T-helper 1 cell treated with Interleukin-12 subunit alpha and Interleukin-12 subunit beta and Interleukin-4 antibody, amounts not matched to agents 30 ng/mL and 1 ng/mL, for 36 hours (primary cell): ENCODE data around the gene RPS17. TPM values are rescaled to one million over a fixed set of nuclear protein-coding genes. Genes with fewer than 3 reads are reported as not detected.

Experiments
- intact Hi-C: fragments of 100-400 bp; cut with micrococcal nuclease; formaldehyde crosslinking; loops from one replicate; pipeline ENCODE4 v1.15.1; 2024
- total RNA-seq: library from RNA; stranded (reverse); gene quantifications from 2 replicates; pipeline ENCODE4 v1.2.3, GENCODE V29; 2022

Gene RPS17
- total RNA-seq: 1,659 and 1,668 TPM in 2 replicates

DNA sequence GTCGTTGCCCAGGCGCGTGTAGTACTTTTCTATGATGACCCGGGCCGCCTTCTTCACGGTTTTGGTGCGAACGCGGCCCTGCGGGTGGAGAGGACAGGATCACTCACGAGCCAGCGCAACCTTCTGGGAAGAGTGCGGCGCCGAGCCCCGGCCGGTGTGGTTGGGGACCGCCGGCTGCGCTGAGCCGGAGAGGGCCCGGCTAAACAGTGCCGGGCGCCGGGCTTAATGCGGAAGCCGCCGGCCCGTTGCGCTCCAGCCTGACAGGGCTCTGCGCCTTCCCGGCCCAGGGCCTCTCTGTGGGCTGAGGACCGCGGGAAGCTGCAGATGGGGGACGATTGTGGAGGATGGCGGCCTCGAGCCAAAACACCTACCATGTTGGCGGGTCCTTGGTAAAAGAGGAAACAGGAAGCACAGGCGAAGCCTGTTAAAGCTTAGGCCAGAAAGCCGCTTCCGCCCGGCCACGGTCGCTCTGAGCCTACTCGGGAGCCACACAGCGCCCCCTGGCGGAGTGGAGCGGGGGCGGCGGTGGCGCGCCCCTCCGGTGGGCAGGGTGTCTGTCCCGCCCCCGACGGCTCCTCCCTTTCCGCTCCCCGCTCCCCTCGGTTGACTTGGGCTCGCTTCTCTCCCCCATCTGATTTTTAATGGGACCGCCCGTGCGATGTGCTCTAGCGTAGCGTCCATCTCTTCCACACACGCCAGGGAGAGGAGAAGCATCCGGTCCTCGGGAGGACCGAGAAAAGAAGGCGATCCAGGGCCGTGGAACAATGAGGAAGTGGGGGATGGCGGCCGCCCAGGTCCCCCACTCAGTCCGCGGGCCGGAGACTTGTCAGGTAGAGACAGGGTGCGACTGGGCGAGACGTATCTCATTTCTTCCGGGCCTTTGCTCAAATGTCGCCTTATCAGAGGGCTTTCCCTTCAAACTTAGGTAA lies at the start of gene RPS17:
Gene RPS17, minus strand, starts transcription at position 403 of the 929 bp plus-strand sequence. Its CDS starts 29 bp downstream, at position 374.
- intact Hi-C loops: loop anchor here (1.0 to 10.0 kb wide), 10 partner anchors 140 to 664 kb away; partner anchors contain the start of genes AP3B2, BTBD1, C15orf40 and EFL1

DNA sequence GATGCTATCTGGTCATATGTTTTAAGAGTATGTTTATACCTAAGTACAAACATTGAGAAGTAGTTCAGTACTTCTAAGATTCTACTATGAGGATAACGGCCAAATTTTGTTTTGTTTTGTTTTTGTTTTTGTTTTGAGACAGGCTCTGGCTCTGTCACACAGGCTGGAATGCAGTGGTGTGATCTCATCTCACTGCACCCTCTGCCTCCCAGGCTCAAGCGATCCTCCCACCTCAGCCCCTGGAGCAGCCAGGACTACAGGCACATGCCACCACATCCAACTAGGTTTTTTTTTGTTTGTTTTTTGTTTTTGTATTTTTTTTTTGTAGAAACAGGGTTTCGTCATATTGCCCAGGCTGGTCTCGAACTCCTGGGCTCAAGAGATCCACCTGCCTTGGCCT lies 47.5 kb upstream of the RPS17 start:
- intact Hi-C loops: no loop called here

DNA sequence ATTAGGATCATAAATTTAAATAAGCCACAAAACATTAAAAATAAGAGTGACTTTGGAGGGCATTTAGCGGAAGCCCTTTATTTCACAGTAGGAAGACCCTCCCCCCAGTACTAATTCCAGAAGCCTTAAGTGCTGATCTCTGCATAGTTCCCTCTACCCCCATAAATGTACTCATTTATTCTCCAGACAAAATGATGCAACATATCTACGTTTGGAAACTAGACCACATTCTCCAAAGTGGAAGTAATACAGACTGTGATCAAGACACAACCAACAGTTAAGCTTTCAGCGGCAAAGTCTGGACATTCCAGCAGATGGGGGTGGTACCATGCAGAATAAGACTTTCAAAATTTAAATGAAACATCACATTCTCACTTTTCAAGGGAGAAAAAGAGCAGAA lies 44.8 kb upstream of the RPS17 start:
- intact Hi-C loops: no loop called here

DNA sequence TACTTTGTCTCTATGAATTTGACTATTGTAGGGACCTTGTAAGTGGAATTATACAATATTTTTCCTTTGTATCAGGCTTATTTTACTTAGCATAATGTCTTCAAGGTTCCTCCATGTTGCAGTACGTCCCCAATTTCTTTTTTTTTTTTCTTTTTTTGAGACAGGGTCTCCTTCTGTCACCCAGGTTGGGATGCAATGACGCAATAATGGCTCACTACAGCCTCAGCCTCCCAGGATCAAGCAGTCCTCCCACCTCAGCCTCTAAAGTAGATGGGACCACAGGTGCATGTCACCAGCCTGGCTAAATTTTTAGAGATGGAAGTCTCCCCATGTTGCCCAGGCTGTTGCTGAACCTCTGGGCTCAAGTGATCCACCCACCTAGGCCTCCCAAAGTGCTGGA lies 40.5 kb upstream of the RPS17 start:
- intact Hi-C loops: no loop called here

DNA sequence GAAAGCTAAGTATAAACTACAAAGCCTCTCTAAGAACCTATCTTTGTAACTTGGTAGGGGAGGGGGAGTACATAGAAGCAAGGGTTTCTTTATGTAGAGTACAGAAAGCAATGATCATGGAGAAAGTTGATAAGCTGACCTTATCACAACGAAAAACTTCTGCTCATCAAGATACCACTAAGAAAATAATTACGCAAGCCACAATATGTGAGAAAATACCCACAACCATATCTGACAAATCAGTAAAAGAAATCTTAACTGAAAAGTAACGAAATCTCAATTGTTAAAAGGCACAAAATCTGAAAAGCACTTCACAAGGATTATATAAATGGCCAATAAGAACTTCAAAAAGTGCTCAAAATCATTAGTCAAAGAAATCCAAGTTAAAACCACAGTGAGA lies 35.1 kb upstream of the RPS17 start:
- intact Hi-C loops: no loop called here

DNA sequence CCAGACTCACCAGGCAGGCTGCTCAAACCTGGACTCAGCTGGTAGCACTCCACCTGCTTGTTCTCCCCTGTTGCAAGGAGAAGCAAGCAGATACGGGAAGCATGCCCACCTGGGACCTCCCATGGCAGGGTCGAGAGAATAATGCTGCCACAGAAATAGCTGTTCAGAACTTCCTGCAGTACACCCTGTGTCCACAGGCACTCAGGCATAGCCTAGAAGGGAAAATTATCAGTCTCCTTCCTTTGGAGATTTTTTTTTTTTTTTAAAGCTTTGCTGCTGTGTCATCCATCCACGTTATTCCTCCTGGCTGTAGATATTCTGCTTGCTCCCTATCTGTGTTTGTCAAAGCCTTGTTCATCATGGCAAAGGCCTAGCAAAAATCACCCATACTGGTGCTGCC lies 32.7 kb upstream of the RPS17 start:
- intact Hi-C loops: no loop called here

DNA sequence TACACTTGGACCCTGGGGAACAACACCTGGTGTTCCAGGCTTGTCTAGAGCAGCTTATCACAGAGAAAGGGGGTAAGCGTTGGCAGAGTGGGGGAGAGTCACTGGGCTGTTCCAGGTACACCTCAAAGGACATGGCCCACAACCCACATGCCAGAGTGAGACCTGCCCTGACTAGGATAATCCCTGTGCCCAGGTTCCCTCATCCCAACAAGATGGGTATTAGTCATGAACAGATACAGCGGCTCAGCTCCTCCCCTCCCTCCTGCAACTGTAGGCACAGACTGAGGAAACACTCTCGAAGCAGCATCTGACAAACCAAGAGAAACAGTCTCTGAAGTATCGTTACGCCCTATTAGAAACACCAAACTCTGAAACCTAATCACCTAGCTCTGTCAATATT lies 32.1 kb upstream of the RPS17 start:
- intact Hi-C loops: no loop called here

DNA sequence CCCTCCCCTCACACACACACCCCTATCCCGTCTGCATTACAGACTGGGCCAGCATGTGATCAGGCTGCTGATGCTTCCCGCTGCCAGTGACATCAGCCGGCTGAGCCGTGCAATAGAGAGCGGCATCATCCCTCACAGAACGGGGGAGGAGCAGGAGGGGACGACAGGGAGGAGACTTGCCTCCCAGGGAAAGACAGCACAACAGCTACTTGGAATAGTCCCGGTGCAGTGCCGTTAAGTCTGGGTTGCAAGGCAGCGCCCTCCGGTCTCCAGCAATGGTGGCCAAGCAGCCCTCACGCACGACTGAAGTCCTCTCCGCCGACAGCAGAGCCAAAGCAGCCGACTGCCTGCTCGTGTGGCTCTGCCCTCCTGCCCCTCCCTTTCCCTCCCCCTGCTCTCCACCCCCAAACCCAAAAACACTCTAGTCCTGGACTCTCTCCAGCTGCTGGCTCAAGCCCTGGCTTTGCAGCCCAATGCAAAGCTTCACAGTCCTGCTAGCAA lies 31.5 kb upstream of the RPS17 start:
- intact Hi-C loops: no loop called here

DNA sequence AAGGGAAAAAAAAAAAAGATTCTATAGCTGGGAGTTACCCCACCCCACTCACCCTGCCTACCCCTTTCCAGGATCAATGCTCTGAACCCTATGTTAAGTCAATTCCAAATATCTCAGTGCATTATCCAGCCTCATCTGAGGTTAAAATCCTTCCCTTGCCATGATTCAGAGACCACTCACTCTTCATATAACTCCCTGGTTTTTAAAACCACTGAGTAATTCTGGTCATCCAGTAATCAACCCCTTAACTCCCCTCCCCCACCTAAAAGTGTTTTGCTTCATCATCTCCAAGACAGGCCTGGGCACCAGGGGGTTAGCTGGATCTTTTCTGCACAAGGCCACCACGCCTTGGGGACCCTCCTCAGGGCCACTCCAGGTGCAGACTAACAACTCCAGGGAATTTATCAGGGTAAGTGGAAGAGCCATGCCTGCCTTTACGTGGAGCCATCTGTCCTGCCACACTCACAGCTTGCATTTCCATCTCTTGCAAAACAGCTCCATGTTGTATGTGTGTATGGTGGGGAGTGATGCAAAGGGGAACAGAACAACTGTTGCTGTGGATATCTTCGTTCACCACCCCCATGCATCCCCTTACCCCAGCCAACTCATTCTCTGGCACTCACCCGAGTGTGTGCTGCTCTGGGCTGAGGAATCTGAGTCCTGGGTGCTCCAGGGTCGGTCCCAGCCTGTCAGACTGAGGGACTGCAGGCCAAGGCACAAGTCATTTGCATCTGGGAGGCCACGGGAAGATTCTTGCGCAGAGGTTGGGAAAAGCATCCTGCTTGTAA lies 30.7 kb upstream of the RPS17 start:
- intact Hi-C loops: no loop called here

DNA sequence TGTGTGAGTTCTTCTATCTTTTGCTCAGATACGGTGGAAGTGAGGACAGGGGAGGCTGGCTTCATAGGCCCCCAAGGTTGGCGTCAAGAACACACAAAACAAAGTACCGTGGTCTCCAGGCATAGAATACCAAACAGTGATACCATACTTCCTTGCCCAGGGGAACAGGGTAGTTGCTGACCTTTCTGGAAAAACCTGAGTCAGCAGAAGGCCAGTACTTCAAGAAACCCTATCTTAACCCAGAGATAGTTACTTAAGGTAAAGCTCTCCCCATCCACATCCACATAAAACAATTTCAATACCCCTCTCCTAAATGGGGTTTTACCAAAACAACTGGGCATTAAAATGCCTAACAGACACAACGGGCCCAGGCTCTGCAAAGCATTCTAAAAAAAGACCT lies 29.6 kb upstream of the RPS17 start:
- intact Hi-C loops: no loop called here

DNA sequence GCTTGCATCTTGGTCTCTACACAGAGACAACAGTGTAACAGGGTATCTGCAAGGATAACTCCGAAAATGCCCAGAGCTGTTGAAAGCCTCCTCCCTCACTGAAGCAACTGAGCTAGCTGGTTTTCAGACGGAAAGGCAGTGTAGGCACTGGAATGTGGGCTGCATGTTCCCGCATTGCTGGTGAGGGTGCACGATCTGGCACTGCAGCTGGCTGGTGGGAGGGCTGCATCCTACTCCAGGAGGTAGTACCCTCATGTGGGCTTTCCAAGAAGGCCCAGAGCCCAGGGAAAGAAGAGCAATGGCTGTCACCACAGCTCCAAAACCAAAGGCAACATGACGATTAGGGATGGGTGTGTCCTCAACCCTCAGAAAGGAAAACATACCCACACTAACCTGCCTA lies 28.7 kb upstream of the RPS17 start:
- intact Hi-C loops: no loop called here

DNA sequence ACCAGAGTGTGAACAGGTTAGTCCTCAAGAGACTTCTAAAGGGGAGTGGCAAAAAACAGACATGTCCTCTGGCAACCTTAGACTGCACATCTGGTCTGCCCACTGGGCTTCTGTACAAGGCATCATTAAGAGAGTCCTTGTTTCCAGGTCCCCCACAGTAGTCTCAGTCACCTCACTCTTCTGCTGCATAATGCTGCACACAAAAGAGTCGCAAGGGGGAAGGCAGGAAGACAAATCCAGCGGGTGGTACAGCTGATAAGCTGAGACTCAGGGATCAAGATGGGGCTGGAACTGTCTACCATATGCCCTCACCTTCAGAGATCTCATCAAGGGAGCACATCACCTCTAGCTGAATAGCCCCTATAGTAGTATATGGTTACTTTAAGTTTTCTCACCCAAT lies 27.4 kb upstream of the RPS17 start:
- intact Hi-C loops: no loop called here

DNA sequence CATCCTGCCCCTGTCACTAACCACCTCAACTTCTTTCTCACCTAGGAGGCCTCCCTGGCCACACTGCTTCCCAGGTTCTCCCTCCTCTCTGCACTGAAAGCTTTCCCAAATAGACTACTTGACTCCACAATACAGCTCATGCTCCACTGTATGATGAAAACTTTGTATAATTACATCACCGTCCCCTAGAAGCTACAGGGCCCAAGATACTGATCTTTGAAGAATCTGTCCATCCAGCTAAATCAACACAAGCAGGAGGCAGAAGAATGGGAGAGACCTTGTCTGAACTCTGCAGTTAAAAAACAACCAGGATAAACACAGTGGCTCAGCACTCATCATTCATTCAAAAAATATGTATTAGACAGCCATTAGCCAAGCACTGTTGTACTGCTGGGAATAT lies 26.4 kb upstream of the RPS17 start:
- intact Hi-C loops: no loop called here

DNA sequence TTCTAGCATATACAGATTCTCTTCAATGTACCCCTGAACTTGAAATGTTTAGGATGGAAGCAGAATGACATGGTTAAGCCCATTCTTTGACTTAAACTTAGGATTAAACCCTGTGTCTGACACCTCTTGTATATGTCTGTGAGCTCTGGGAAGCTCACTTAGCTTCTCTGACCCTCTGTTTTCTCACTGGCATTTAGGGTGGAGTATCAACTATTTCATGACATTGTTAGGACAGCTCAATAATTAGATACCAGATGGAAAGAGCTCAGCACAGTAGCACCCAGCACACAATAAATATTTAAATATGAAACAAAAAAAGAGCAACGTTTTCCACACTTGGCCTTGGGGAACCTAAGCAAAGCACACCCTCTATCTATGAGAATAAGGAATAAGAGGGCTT lies 18.2 kb upstream of the RPS17 start:
- intact Hi-C loops: no loop called here

DNA sequence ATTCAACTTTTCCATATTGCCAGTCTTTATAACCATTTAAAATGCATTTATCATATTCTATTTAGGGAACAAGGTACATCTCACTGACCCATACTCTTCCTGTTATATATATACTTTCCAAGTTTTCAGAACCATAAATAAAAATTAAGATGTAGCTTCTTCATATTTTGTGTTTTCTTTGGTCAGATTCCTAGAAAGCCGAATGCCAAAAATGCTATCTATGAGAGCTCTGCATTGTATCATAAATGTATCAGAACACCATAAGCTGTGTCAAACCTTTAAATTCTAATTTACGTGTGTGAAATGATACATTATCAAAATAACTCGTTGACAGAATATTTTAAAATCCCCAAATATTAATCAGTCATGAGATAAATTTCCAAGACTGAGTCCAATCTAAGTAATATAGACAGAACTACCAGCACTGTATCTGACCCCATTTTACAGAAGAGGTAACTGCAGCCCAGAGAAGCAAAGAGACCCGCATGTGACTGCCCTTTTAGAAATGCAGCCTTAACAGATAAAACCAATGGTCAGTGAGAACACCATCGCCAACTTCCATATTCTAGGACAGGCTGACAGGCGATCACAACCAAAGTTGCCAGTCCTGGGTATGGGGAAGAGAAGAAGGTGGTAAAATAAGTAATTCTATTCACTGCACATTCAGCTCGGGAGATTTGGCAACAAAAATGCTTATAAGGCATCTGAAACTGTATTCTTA lies 16.2 kb upstream of the RPS17 start:
- intact Hi-C loops: no loop called here

DNA sequence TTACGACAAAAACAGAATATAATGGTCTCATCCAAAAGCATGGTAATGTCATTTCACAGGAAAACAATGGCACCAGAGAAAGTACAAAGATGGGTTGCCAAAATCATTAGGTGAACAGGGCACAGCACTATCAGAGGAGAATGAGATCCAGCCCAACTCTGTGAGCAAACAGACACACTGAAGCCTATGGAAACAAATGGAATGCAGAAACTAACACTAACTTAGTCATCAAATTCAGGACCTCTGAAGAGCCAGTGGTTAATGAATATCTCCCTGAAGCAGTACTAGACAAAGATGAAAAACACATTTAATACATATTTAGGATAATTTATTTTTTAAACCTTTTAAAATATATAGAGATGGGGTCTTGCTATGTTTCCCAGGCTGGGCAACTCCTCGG lies 14.6 kb upstream of the RPS17 start:
- intact Hi-C loops: no loop called here

DNA sequence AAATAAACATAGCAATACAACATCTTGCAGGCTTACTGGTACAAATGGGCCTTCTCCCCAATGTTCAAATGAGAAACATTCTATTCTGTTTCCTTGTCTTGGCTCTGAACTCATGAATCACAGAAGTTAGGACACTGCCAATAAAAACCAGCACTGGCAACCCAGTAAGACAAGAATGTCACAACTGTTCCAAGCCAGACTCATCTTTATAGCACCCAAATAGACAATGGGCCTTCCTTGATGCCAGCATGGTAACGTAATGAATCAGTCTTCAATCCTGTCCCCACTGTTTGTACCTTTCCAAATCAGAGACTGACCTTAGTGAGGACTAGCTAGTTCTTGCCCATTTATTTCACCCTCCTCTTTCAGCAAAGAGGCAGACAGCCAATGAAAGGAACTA lies 14.1 kb upstream of the RPS17 start:
- intact Hi-C loops: no loop called here

DNA sequence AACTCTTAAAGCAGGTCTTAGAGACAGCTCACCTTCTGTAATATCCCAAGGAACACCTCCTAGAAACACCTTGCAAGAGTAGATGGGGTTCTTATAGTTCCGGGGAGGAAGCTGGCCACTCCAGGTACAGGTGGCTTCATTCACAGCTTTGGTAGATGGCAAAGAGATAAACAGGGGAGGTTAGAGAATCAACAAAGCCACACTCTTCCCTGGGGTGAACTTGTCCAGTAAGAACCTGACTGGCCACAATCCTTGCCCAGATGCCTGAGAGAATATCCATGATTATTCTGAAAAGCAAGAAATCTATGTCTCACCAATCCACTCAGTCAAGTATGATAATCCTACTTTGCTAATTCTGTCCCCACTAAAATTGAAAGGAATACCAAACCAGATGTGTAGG lies 13.6 kb upstream of the RPS17 start:
- intact Hi-C loops: no loop called here

DNA sequence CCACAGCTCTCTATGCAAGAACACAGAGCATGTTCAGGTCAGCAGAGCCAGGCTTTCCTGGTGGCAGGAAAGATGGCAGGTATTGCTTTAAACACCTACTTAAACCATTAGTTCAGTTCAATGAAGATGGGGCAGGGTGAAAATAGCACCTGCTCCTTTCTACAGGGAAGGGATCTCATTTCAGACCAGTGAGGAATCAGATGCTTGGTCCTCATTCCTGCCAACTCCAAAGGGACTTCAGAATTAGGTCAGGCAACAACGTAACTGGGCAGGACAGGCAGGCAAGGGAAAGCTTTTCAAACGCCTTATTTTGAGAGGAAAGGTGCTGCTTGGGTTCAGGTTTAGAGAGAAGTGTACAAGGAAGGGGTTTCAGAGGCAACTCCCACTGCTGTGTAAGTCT lies 12.6 kb upstream of the RPS17 start:
- intact Hi-C loops: no loop called here

DNA sequence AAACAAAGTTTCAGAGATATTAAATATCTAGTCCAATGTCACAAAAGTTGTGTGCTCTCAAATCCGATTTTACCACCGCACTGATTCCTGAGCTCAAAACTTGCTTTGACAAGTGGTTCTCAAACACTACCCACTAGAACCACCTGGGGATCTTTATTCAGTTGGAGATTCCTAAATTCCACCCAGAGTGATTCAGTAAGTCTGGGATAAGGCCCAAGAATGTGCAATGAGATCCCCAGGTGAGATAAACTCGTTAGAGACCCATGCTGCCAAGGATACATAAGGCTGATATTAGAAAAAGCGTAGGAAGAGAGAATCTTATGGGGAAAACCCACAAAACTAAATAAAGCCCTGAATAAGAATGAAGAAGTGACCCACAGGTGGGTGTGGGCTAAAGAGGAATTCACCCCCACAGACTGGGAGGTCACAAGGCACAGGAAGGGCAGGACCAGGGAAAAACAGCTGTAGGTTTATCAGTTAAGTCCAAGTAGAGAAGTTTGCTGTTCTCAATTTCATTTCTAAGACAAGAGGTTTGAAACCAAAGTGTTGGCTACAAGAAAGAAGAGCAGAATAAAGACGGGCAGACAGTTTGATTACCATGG lies 11.5 kb upstream of the RPS17 start:
- intact Hi-C loops: no loop called here

DNA sequence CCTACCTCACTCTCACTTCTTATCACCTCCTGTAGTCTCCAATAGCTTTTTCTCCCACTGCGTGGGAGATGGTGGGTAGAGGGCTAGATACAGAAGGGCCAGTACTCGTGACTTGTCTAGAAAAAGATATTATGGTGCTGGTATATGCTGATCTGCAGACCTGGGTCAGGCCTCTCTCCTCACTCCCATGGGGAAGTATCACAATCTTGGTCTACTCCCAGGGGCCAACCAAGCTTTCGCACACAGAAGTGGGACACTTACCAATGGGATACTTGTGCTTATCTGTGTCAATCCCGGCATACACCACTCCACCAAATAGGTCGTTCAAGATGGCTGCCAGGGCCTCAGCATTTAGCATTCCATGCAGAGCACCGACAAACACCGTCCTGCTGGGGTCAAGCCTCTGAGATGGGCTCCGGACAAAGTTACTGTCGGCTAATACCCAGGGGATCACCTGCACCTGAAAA lies 9.0 kb upstream of the RPS17 start:
- intact Hi-C loops: loop anchor here (10.0 kb wide), 1 partner anchor 656 kb away; the partner anchor contains the start of gene HDGFL3
